Activated CD4-positive, alpha-beta T cell treated with anti-CD3 and anti-CD28 coated beads, Interleukin-2, amount 50 U/mL, for 4 hours (primary cell): ENCODE data around the gene IGSF3.
A peak's percentile ranks its signal among the peaks of the same experiment; 100 is the strongest.
"Not testable (repeated sequence)": the region's sequence is repeated elsewhere in the genome, so short reads cannot be mapped to it uniquely, and the experiment has no call there.

Experiments
- DNase-seq, 2 experiments: peaks; one replicate each; pipeline ENCODE4 v3.0.0-alpha.2; 2020

Gene IGSF3

GRCh38 chr1:116626915-116627314, 40.6 kb downstream of the IGSF3 start:
- not testable (repeated sequence) for DNase-seq

GRCh38 chr1:116625155-116625554, 42.4 kb downstream of the IGSF3 start:
- not testable (repeated sequence) for DNase-seq

- DNase-seq = no peak
Measured at GRCh38 chr1:116624040-116624439, 43.5 kb downstream of the IGSF3 start.

GRCh38 chr1:116622496-116622895, 45.0 kb downstream of the IGSF3 start:
- DNase-seq = not testable (repeated sequence)

- not testable (repeated sequence) for DNase-seq
Measured at GRCh38 chr1:116621756-116622155, 45.8 kb downstream of the IGSF3 start.

- DNase-seq = not testable (repeated sequence)
Measured at GRCh38 chr1:116620392-116620791, 47.1 kb downstream of the IGSF3 start.

GRCh38 chr1:116619106-116619505, 48.4 kb downstream of the IGSF3 start:
- not testable (repeated sequence) for DNase-seq

- DNase-seq = not testable (repeated sequence)
Measured at GRCh38 chr1:116617808-116618207, 49.7 kb downstream of the IGSF3 start.

GRCh38 chr1:116613825-116614224, 53.7 kb downstream of the IGSF3 start:
- not testable (repeated sequence) for DNase-seq

- DNase-seq = not testable (repeated sequence)
Measured at GRCh38 chr1:116609801-116610371, 57.6 kb downstream of the IGSF3 start.

GRCh38 chr1:116608841-116609240, 58.7 kb downstream of the IGSF3 start:
- DNase-seq = not testable (repeated sequence)

- DNase-seq = not testable (repeated sequence)
Measured at GRCh38 chr1:116608151-116608550, 59.4 kb downstream of the IGSF3 start.

- DNase-seq = not testable (repeated sequence)
Measured at GRCh38 chr1:116607463-116607862, 60.1 kb downstream of the IGSF3 start.

- not testable (repeated sequence) for DNase-seq
Measured at GRCh38 chr1:116606067-116606466, 61.5 kb downstream of the IGSF3 start.

- no peak for DNase-seq
Measured at GRCh38 chr1:116605315-116605714, 62.2 kb downstream of the IGSF3 start.

GRCh38 chr1:116604408-116604807, 63.1 kb downstream of the IGSF3 start:
- not testable (repeated sequence) for DNase-seq

- not testable (repeated sequence) for DNase-seq
Measured at GRCh38 chr1:116603646-116604045, 63.9 kb downstream of the IGSF3 start.

GRCh38 chr1:116599369-116599768, 68.2 kb downstream of the IGSF3 start:
- DNase-seq = not testable (repeated sequence)

GRCh38 chr1:116598420-116599036, 69.0 kb downstream of the IGSF3 start:
- not testable (repeated sequence) for DNase-seq

GRCh38 chr1:116597388-116597787, 70.1 kb downstream of the IGSF3 start:
- not testable (repeated sequence) for DNase-seq

- DNase-seq = not testable (repeated sequence)
Measured at GRCh38 chr1:116596742-116597307, 70.7 kb downstream of the IGSF3 start.

GRCh38 chr1:116595946-116596741, 71.4 kb downstream of the IGSF3 start:
- DNase-seq = peak; percentile 31 to 35
